GM23338 (cell line): ENCODE results near the gene ALDH1L2. TPM values are rescaled to one million over a fixed set of nuclear protein-coding genes. Genes with fewer than 3 reads are reported as not detected.

ENCODE experiments used
- ATAC-seq: fragments of 200-7000 bp; cut with Tn5 transposase; 3 replicates; pipeline ENCODE4 v1.9.1; 2020
- DNase-seq: peaks from one replicate; pipeline ENCODE4 v3.0.0-alpha.2; 2015; ENCODE audit warnings: low spot score
- H2AFZ ChIP-seq: fragments of 200-600 bp; sonication (generic); 2 replicates; pipeline ENCODE4 v1.8.0; 2016; ENCODE audit warnings: antibody characterized with exemption, mild to moderate bottlenecking, moderate library complexity
- H3F3A ChIP-seq: fragments of 200-600 bp; sonication (generic); replicated peaks from 2 replicates; pipeline ENCODE4 v1.8.0; 2017; ENCODE audit warnings: antibody characterized with exemption, mixed run types, low read depth
- H3K27ac ChIP-seq: fragments of 200-600 bp; sonication (generic); 2 replicates; pipeline ENCODE4 v1.6.1; 2016; ENCODE audit warnings: low read depth
- H3K27me3 ChIP-seq: fragments of 200-600 bp; sonication (generic); 2 replicates; pipeline ENCODE4 v1.8.0; 2016; ENCODE audit warnings: mild to moderate bottlenecking, mixed run types, moderate library complexity; ENCODE audit not compliant: insufficient read depth
- H3K36me3 ChIP-seq: fragments of 200-600 bp; sonication (generic); 2 replicates; pipeline ENCODE4 v1.8.0; 2016; ENCODE audit warnings: mild to moderate bottlenecking; ENCODE audit not compliant: insufficient read depth
- H3K4me1 ChIP-seq: fragments of 200-600 bp; sonication (generic); 2 replicates; pipeline ENCODE4 v1.8.0; 2016; ENCODE audit warnings: mild to moderate bottlenecking, moderate library complexity; ENCODE audit not compliant: insufficient read depth
- H3K4me2 ChIP-seq: fragments of 200-600 bp; sonication (generic); 2 replicates; pipeline ENCODE4 v1.7.1; 2017; ENCODE audit warnings: mixed run types
- H3K4me3 ChIP-seq: fragments of 200-600 bp; sonication (generic); 2 replicates; pipeline ENCODE4 v1.6.1; 2016; ENCODE audit warnings: mixed run types
- H3K79me2 ChIP-seq: fragments of 200-600 bp; sonication (generic); replicated peaks from 2 replicates; pipeline ENCODE4 v1.8.0; 2017; ENCODE audit warnings: mild to moderate bottlenecking; ENCODE audit not compliant: insufficient read depth
- H3K9me2 ChIP-seq: fragments of 200-600 bp; sonication (generic); 2 replicates; pipeline ENCODE4 v1.8.0; 2017; ENCODE audit not compliant: insufficient read depth
- H4K20me1 ChIP-seq: fragments of 200-600 bp; sonication (generic); replicated peaks from 2 replicates; pipeline ENCODE4 v1.8.0; 2017; ENCODE audit warnings: mild to moderate bottlenecking; ENCODE audit not compliant: insufficient read depth
- H3K27ac Mint-ChIP-seq: 2 replicates; pipeline ENCODE4 v1.8.0; 2020; ENCODE audit warnings: inconsistent platforms, mild to moderate bottlenecking, moderate library complexity, mixed read lengths
- H3K27me3 Mint-ChIP-seq: 3 replicates; pipeline ENCODE4 v1.8.0; 2022; ENCODE audit warnings: low read depth, mild to moderate bottlenecking, moderate library complexity, mixed read lengths, inconsistent platforms; ENCODE audit not compliant: insufficient read depth, poor library complexity
- H3K36me3 Mint-ChIP-seq: 3 replicates; pipeline ENCODE4 v1.8.0; 2021; ENCODE audit warnings: low read depth, mild to moderate bottlenecking, inconsistent platforms, moderate library complexity, mixed read lengths
- H3K4me1 Mint-ChIP-seq: 3 replicates; pipeline ENCODE4 v1.8.0; 2020; ENCODE audit warnings: mild to moderate bottlenecking, inconsistent platforms, mixed read lengths
- H3K4me3 Mint-ChIP-seq: 3 replicates; pipeline ENCODE4 v1.8.0; 2021; ENCODE audit warnings: moderate library complexity, mild to moderate bottlenecking, inconsistent platforms, mixed read lengths
- H3K9me3 Mint-ChIP-seq: 3 replicates; pipeline ENCODE4 v1.8.0; 2020; ENCODE audit warnings: moderate library complexity, mild to moderate bottlenecking, inconsistent platforms, mixed read lengths
- CREB1 ChIP-seq: fragments of 250-450 bp; sonication (Bioruptor Pico); IDR thresholded peaks from 2 replicates; pipeline ENCODE4 v1.5.0; 2020; ENCODE audit warnings: low read depth, mild to moderate bottlenecking, moderate library complexity
- EZH2 ChIP-seq: fragments of 200-600 bp; sonication (generic); IDR thresholded peaks from one replicate; pipeline ENCODE4 v1.8.0; 2017; ENCODE audit warnings: antibody characterized with exemption, mild to moderate bottlenecking, low read depth; ENCODE audit not compliant: unreplicated experiment
- EZH2phosphoT487 ChIP-seq: fragments of 200-600 bp; sonication (generic); IDR thresholded peaks from one replicate; pipeline ENCODE4 v1.8.1; 2018; ENCODE audit warnings: antibody characterized with exemption; ENCODE audit not compliant: unreplicated experiment
- JUNB ChIP-seq: IDR thresholded peaks from one replicate; pipeline ENCODE4 v1.6.1; 2016; ENCODE audit warnings: antibody characterized with exemption; ENCODE audit not compliant: unreplicated experiment
- NANOG ChIP-seq: IDR thresholded peaks from 2 replicates; pipeline ENCODE4 v1.6.1; 2016; ENCODE audit warnings: antibody characterized with exemption, borderline replicate concordance
- ZNF114 ChIP-seq: fragments of 250-450 bp; sonication (Bioruptor Pico); IDR thresholded peaks from 2 replicates; pipeline ENCODE4 v1.5.0; 2020; ENCODE audit warnings: mild to moderate bottlenecking, moderate library complexity
- ZNF331 ChIP-seq: fragments of 250-450 bp; sonication (Bioruptor Pico); IDR thresholded peaks from 2 replicates; pipeline ENCODE4 v1.5.0; 2020; ENCODE audit warnings: low read depth, mild to moderate bottlenecking, moderate library complexity
- polyA plus RNA-seq: library from polyadenylated mRNA; unstranded; fragments of >200 nt; fragmentation: Nextera tagmentation; extraction: Ambion mirVana; gene quantifications from 2 replicates; pipeline ENCODE4 v1.2.1, GENCODE V29; 2016
- total RNA-seq: library from RNA; depleted of rRNA; stranded (reverse); fragments of >200 nt; shearing (Covaris generic); gene quantifications from 2 replicates; pipeline ENCODE4 v1.2.3, GENCODE V29; 2014
- TF ChIP-seq, protein P1 (sequence below), 2 experiments: fragments of 200-600 bp in 1 of 2; sonication (generic) in 1 of 2; conservative IDR thresholded peaks; 2 replicates each; pipeline versions ENCODE4 v1.5.1 to v1.6.1; 2016 to 2017; ENCODE audit warnings: antibody characterized with exemption in 2 of 2, low read depth in 2 of 2, mild to moderate bottlenecking in 2 of 2, moderate library complexity in 1 of 2
- TF ChIP-seq, protein P2 (sequence below): IDR thresholded peaks from 2 replicates; pipeline ENCODE4 v1.6.1; 2016; ENCODE audit warnings: antibody characterized with exemption
- TF ChIP-seq, protein P3 (sequence below): fragments of 250-450 bp; sonication (Bioruptor Pico); IDR thresholded peaks from 2 replicates; pipeline ENCODE4 v1.5.0; 2020; ENCODE audit warnings: mild to moderate bottlenecking, moderate library complexity

Gene ALDH1L2
- total and polyA plus RNA-seq, 2 experiments from 2014 or later, result 5.8 to 9.1 TPM

GRCh38 chr12:105020241-105020962, 63.9 kb downstream of the ALDH1L2 start (continued):
- TF ChIP-seq, protein P1, sequence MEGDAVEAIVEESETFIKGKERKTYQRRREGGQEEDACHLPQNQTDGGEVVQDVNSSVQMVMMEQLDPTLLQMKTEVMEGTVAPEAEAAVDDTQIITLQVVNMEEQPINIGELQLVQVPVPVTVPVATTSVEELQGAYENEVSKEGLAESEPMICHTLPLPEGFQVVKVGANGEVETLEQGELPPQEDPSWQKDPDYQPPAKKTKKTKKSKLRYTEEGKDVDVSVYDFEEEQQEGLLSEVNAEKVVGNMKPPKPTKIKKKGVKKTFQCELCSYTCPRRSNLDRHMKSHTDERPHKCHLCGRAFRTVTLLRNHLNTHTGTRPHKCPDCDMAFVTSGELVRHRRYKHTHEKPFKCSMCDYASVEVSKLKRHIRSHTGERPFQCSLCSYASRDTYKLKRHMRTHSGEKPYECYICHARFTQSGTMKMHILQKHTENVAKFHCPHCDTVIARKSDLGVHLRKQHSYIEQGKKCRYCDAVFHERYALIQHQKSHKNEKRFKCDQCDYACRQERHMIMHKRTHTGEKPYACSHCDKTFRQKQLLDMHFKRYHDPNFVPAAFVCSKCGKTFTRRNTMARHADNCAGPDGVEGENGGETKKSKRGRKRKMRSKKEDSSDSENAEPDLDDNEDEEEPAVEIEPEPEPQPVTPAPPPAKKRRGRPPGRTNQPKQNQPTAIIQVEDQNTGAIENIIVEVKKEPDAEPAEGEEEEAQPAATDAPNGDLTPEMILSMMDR (conservative IDR thresholded peaks at IDR 0.05; ENCODE audit: low read depth in 2 of 2), result no peak

DNA sequence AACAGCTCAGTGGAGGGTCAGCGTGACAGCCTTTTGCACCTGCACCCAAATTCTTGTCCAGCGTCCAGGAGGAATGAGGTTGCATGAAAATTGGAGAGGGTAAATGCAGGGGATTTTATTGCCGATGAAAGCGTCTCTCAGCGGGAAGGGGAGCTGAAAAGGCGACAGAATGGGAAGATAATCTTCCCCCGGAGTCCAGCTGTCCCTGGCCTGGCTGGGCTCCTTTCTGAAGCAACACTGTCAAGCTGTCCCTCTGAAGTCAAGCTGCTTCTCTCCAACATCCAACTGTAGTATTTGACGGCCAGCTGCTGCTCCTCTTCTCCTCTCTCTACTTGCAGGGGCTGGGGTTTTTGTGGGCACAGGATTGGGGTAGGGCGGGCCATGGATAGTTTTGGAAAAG, 65.5 kb downstream of the ALDH1L2 start:
- no peaks in the 10 kb centered on the region for H3K36me3 ChIP-seq
- ATAC-seq, result peak; percentile 29
- no peaks in the 10 kb centered on the region for H3K27me3 ChIP-seq
- peaks cover 19% of the 10 kb centered on the region; the same call in 2 of the 3 replicates for H3K4me1 Mint-ChIP-seq
- no peak overlapping the region for H3K27ac Mint-ChIP-seq
- H2AFZ ChIP-seq, result no peak overlapping the region
- DNase-seq, result no peak
- H3K9me3 Mint-ChIP-seq, result no peaks in the 10 kb centered on the region
- H3K27ac ChIP-seq, result peak overlapping the region; percentile 59; the same call in 1 of the 2 replicates
- no peaks in the 10 kb centered on the region for H3F3A ChIP-seq
- H3K9me2 ChIP-seq, result no peaks in the 10 kb centered on the region
- H3K36me3 Mint-ChIP-seq, result peaks cover 4% of the 10 kb centered on the region; the same call in 2 of the 3 replicates
- TF ChIP-seq, protein P2, sequence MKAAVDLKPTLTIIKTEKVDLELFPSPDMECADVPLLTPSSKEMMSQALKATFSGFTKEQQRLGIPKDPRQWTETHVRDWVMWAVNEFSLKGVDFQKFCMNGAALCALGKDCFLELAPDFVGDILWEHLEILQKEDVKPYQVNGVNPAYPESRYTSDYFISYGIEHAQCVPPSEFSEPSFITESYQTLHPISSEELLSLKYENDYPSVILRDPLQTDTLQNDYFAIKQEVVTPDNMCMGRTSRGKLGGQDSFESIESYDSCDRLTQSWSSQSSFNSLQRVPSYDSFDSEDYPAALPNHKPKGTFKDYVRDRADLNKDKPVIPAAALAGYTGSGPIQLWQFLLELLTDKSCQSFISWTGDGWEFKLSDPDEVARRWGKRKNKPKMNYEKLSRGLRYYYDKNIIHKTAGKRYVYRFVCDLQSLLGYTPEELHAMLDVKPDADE, result no peak
- TF ChIP-seq CREB1 (CRISPR knock-in tag), result no peak
- no peak for TF ChIP-seq ZNF331
- no peak for TF ChIP-seq EZH2
- no peak for TF ChIP-seq EZH2phosphoT487
- TF ChIP-seq JUNB, result no peak
- no peak overlapping the region for H3K4me3 Mint-ChIP-seq
- H3K27me3 Mint-ChIP-seq, result no peaks in the 10 kb centered on the region
- peaks cover 11% of the 10 kb centered on the region; the same call in 1 of the 2 replicates for H3K79me2 ChIP-seq
- H4K20me1 ChIP-seq, result peaks cover 5% of the 10 kb centered on the region; the same call in 1 of the 2 replicates
- no peak overlapping the region for H3K4me2 ChIP-seq
- no peak overlapping the region for H3K4me3 ChIP-seq
- H3K4me1 ChIP-seq, result 0 out of 2 replicates have a peak, but pooled peaks cover 8% of the 10 kb centered on the region

DNA sequence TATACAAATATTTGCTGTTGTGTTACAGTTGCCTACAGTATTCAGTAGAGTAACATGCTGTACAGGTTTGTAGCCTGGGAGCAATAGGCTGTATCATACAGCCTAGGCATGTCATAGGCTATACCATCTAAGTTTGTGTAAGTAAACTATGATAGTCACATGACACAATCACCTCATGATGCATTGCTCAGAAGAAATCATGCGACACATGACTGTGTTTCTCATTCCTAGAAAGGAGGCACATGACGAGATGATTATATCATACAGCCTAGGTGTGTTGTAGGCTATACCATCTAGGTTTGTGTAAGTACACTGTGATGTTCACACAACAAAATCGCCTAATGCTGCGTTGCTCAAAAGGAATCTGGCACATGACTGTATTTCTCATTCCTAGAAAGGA, 66.2 kb downstream of the ALDH1L2 start:
- Mint-ChIP-seq H3K27me3 (no peaks in the 10 kb centered on the region), H3K4me3 (no peak overlapping the region), H3K36me3 (peaks cover 11% of the 10 kb centered on the region; the same call in 2 of the 3 replicates), H3K9me3 (no peaks in the 10 kb centered on the region), H3K4me1 (peaks cover 19% of the 10 kb centered on the region; the same call in 2 of the 3 replicates), H3K27ac (no peak overlapping the region)
- Histone ChIP-seq H2AFZ (no peak overlapping the region), H3K79me2 (peaks cover 11% of the 10 kb centered on the region; the same call in 1 of the 2 replicates), H3K36me3 (no peaks in the 10 kb centered on the region), H3K27me3 (no peaks in the 10 kb centered on the region), H3F3A (no peaks in the 10 kb centered on the region), H3K4me3 (no peak overlapping the region), H3K4me1 (0 out of 2 replicates have a peak, but pooled peaks cover 8% of the 10 kb centered on the region), H3K27ac (peak overlapping the region; percentile 59; the same call in 1 of the 2 replicates), H4K20me1 (peaks cover 5% of the 10 kb centered on the region; the same call in 1 of the 2 replicates), H3K4me2 (no peak overlapping the region), H3K9me2 (no peaks in the 10 kb centered on the region)
- DNase-seq, result no peak
- no peak for ATAC-seq
- TF ChIP-seq ZNF114 (no peak), NANOG (no peak), ZNF331 (no peak), EZH2phosphoT487 (no peak), CREB1 (CRISPR knock-in tag) (no peak)
- TF ChIP-seq, protein P3, sequence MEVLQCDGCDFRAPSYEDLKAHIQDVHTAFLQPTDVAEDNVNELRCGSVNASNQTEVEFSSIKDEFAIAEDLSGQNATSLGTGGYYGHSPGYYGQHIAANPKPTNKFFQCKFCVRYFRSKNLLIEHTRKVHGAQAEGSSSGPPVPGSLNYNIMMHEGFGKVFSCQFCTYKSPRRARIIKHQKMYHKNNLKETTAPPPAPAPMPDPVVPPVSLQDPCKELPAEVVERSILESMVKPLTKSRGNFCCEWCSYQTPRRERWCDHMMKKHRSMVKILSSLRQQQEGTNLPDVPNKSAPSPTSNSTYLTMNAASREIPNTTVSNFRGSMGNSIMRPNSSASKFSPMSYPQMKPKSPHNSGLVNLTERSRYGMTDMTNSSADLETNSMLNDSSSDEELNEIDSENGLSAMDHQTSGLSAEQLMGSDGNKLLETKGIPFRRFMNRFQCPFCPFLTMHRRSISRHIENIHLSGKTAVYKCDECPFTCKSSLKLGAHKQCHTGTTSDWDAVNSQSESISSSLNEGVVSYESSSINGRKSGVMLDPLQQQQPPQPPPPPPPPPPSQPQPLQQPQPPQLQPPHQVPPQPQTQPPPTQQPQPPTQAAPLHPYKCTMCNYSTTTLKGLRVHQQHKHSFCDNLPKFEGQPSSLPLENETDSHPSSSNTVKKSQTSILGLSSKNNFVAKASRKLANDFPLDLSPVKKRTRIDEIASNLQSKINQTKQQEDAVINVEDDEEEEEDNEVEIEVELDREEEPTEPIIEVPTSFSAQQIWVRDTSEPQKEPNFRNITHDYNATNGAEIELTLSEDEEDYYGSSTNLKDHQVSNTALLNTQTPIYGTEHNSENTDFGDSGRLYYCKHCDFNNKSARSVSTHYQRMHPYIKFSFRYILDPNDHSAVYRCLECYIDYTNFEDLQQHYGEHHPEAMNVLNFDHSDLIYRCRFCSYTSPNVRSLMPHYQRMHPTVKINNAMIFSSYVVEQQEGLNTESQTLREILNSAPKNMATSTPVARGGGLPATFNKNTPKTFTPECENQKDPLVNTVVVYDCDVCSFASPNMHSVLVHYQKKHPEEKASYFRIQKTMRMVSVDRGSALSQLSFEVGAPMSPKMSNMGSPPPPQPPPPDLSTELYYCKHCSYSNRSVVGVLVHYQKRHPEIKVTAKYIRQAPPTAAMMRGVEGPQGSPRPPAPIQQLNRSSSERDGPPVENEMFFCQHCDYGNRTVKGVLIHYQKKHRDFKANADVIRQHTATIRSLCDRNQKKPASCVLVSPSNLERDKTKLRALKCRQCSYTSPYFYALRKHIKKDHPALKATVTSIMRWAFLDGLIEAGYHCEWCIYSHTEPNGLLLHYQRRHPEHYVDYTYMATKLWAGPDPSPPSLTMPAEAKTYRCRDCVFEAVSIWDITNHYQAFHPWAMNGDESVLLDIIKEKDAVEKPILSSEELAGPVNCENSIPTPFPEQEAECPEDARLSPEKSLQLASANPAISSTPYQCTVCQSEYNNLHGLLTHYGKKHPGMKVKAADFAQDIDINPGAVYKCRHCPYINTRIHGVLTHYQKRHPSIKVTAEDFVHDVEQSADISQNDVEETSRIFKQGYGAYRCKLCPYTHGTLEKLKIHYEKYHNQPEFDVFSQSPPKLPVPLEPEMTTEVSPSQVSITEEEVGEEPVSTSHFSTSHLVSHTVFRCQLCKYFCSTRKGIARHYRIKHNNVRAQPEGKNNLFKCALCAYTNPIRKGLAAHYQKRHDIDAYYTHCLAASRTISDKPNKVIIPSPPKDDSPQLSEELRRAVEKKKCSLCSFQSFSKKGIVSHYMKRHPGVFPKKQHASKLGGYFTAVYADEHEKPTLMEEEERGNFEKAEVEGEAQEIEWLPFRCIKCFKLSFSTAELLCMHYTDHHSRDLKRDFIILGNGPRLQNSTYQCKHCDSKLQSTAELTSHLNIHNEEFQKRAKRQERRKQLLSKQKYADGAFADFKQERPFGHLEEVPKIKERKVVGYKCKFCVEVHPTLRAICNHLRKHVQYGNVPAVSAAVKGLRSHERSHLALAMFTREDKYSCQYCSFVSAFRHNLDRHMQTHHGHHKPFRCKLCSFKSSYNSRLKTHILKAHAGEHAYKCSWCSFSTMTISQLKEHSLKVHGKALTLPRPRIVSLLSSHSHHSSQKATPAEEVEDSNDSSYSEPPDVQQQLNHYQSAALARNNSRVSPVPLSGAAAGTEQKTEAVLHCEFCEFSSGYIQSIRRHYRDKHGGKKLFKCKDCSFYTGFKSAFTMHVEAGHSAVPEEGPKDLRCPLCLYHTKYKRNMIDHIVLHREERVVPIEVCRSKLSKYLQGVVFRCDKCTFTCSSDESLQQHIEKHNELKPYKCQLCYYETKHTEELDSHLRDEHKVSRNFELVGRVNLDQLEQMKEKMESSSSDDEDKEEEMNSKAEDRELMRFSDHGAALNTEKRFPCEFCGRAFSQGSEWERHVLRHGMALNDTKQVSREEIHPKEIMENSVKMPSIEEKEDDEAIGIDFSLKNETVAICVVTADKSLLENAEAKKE (CRISPR knock-in tag), result no peak
